ENCODE results near the gene ABI1.

ABI1 gene

GRCh38 chr10:26737730-26738129, 123.0 kb downstream of the ABI1 start:
- Histone ChIP-seq H3K36me3 (ENCODE audit: control insufficient read depth, insufficient read depth, low read length) (peaks cover 7% of the 10 kb centered on the region), H3K4me3 (replicated peaks; ENCODE audit: low read depth, low read length) (no peak overlapping the region), H3K27me3 (replicated peaks; ENCODE audit: control insufficient read depth, insufficient read depth, low read length) (no peaks in the 10 kb centered on the region)
- DNase-seq (ENCODE audit: extremely low read depth, insufficient read length): peak; percentile 67
- no peak for TF ChIP-seq CTCF (IDR thresholded peaks at IDR 0.05; ENCODE audit: insufficient read depth, low read length, poor library complexity, severe bottlenecking)

- H3K27me3 ChIP-seq (replicated peaks; ENCODE audit: control insufficient read depth, insufficient read depth, low read length): no peaks in the 10 kb centered on the region
- H3K36me3 ChIP-seq (ENCODE audit: control insufficient read depth, insufficient read depth, low read length): peaks cover 12% of the 10 kb centered on the region
- TF ChIP-seq CTCF (IDR thresholded peaks at IDR 0.05; ENCODE audit: insufficient read depth, low read length, poor library complexity, severe bottlenecking): no peak
- no peak for DNase-seq (ENCODE audit: extremely low read depth, insufficient read length)
- H3K4me3 ChIP-seq (replicated peaks; ENCODE audit: low read depth, low read length): no peak overlapping the region
These were observed 125.3 kb downstream of the ABI1 start for GRCh38 chr10:26735435-26735834.

- H3K36me3 ChIP-seq (ENCODE audit: control insufficient read depth, insufficient read depth, low read length): peaks cover 12% of the 10 kb centered on the region
- no peaks in the 10 kb centered on the region for H3K27me3 ChIP-seq (replicated peaks; ENCODE audit: control insufficient read depth, insufficient read depth, low read length)
- no peak for DNase-seq (ENCODE audit: extremely low read depth, insufficient read length)
- TF ChIP-seq CTCF (IDR thresholded peaks at IDR 0.05; ENCODE audit: insufficient read depth, low read length, poor library complexity, severe bottlenecking): no peak
- H3K4me3 ChIP-seq (replicated peaks; ENCODE audit: low read depth, low read length): no peak overlapping the region
These were observed 126.8 kb downstream of the ABI1 start for GRCh38 chr10:26733750-26734568.

- peaks cover 10% of the 10 kb centered on the region for H3K36me3 ChIP-seq (ENCODE audit: control insufficient read depth, insufficient read depth, low read length)
- no peak for DNase-seq (ENCODE audit: extremely low read depth, insufficient read length)
- H3K4me3 ChIP-seq (replicated peaks; ENCODE audit: low read depth, low read length): no peak overlapping the region
- no peak for TF ChIP-seq CTCF (IDR thresholded peaks at IDR 0.05; ENCODE audit: insufficient read depth, low read length, poor library complexity, severe bottlenecking)
- no peaks in the 10 kb centered on the region for H3K27me3 ChIP-seq (replicated peaks; ENCODE audit: control insufficient read depth, insufficient read depth, low read length)
These were observed 130.2 kb downstream of the ABI1 start for GRCh38 chr10:26730552-26730951.

GRCh38 chr10:26729395-26729794, 131.4 kb downstream of the ABI1 start:
- Histone ChIP-seq H3K36me3 (ENCODE audit: control insufficient read depth, insufficient read depth, low read length) (peaks cover 6% of the 10 kb centered on the region), H3K27me3 (replicated peaks; ENCODE audit: control insufficient read depth, insufficient read depth, low read length) (no peaks in the 10 kb centered on the region), H3K4me3 (replicated peaks; ENCODE audit: low read depth, low read length) (no peak overlapping the region)
- TF ChIP-seq CTCF (IDR thresholded peaks at IDR 0.05; ENCODE audit: insufficient read depth, low read length, poor library complexity, severe bottlenecking): no peak
- no peak for DNase-seq (ENCODE audit: extremely low read depth, insufficient read length)
